T-cell (primary cell): Measurements from ENCODE around the gene GLT1D1. TPM values are rescaled to one million over a fixed set of nuclear protein-coding genes. Genes with fewer than 3 reads are reported as not detected.
"Not testable (repeated sequence)": the region's sequence is repeated elsewhere in the genome, so short reads cannot be mapped to it uniquely, and the experiment has no call there.

Experiments used
- ATAC-seq, 4 experiments: fragments of 200-7000 bp in 3 of 4; fragments of 150-1000 bp in 1 of 4; cut with Tn5 transposase; replicated peaks in 1 of 4; 1 replicate in 3 of 4; 2 replicates in 1 of 4; pipeline ENCODE4 v1.10.0; 2021; ENCODE audit warnings: moderate library complexity in 3 of 4, mild to moderate bottlenecking in 2 of 4, moderate number of reproducible peaks in 1 of 4
- CTCF ChIA-PET, 2 donors: fragments of 300-600 bp; sonication (Branson Sonifier 250); formaldehyde crosslinking; loops; one replicate each; lab custom pipeline; 2022; ENCODE audit warnings: antibody characterized with exemption in 2 of 2; lab: Charles Lee
- POLR2A ChIA-PET, 2 donors: fragments of 300-600 bp; sonication (Branson Sonifier 250); formaldehyde crosslinking; loops; one replicate each; lab custom pipeline; 2022; ENCODE audit warnings: antibody characterized with exemption in 2 of 2; lab: Charles Lee
- DNase-seq, 35 experiments: peaks; one replicate each; pipeline versions ENCODE4 v3.0.0 to v3.0.0-alpha.2; 2013 to 2023
- H3K27ac ChIP-seq: one replicate; pipeline ENCODE4 v1.5.1; 2013; ENCODE audit warnings: low read length
- H3K27me3 ChIP-seq, 2 experiments: replicated peaks in 1 of 2; 1 replicate in 1 of 2; 2 replicates in 1 of 2; pipeline versions ENCODE4 v1.6.1 to v1.7.0; 2013; ENCODE audit warnings: low read length in 1 of 2, mixed read lengths in 1 of 2; ENCODE audit not compliant: control insufficient read depth in 2 of 2, insufficient read depth in 2 of 2; ENCODE audit errors: extremely low read depth in 1 of 2
- H3K36me3 ChIP-seq, 2 donors: 1 replicate in 1 of 2; 2 replicates in 1 of 2; pipeline versions ENCODE4 v1.6.1 to v1.7.0; 2013; ENCODE audit warnings: low read length in 1 of 2; ENCODE audit not compliant: control insufficient read depth in 2 of 2, insufficient read depth in 1 of 2; ENCODE audit errors: extremely low read depth in 1 of 2
- H3K4me1 ChIP-seq, 2 experiments: 1 replicate in 1 of 2; 2 replicates in 1 of 2; pipeline versions ENCODE4 v1.6.1 to v1.7.0; 2013; ENCODE audit warnings: low read length in 2 of 2, mixed read lengths in 1 of 2; ENCODE audit not compliant: insufficient read depth in 2 of 2, control insufficient read depth in 1 of 2; ENCODE audit errors: extremely low read depth in 1 of 2
- H3K4me3 ChIP-seq, 2 donors: 1 replicate in 1 of 2; 2 replicates in 1 of 2; pipeline versions ENCODE4 v1.5.1 to v1.7.0; 2013; ENCODE audit warnings: mild to moderate bottlenecking in 2 of 2, low read length in 1 of 2, moderate library complexity in 1 of 2; ENCODE audit not compliant: control insufficient read depth in 1 of 2; ENCODE audit errors: extremely low read depth in 1 of 2
- H3K9me3 ChIP-seq: 2 replicates; pipeline ENCODE4 v1.7.0; 2013
- H3K27ac Mint-ChIP-seq, 2 donors: one replicate each; pipeline ENCODE4 v1.8.0; 2020 to 2021; ENCODE audit warnings: mild to moderate bottlenecking in 2 of 2, mixed read lengths in 2 of 2
- H3K27me3 Mint-ChIP-seq, 2 donors: one replicate each; pipeline ENCODE4 v1.8.0; 2021 to 2022; ENCODE audit warnings: mixed read lengths in 2 of 2
- H3K36me3 Mint-ChIP-seq: one replicate; pipeline ENCODE4 v1.8.0; 2021; ENCODE audit warnings: mixed read lengths
- H3K4me1 Mint-ChIP-seq, 3 donors: one replicate each; pipeline ENCODE4 v1.8.0; 2020 to 2022; ENCODE audit warnings: mixed read lengths in 3 of 3, mild to moderate bottlenecking in 1 of 3
- H3K4me3 Mint-ChIP-seq, 3 donors: one replicate each; pipeline ENCODE4 v1.8.0; 2020 to 2022; ENCODE audit warnings: mild to moderate bottlenecking in 3 of 3, mixed read lengths in 3 of 3, moderate library complexity in 3 of 3
- H3K9me3 Mint-ChIP-seq, 3 donors: one replicate each; pipeline ENCODE4 v1.8.0; 2020 to 2022; ENCODE audit warnings: mixed read lengths in 3 of 3
- WGBS: methylation state at CpG from one replicate; pipeline ENCODE4 v1.1.5; 2013; ENCODE audit warnings: missing lambda C conversion rate; ENCODE audit not compliant: insufficient coverage; 5-methylcytosine and 5-hydroxymethylcytosine counted together
- total RNA-seq, 35 experiments: library from RNA in 6 of 35; stranded (reverse) in 6 of 35; fragments of 120-200 nt in 1 of 35; gene quantifications; one replicate each; pipeline versions ENCODE4 v1.2.1 to v1.2.4 and lab custom pipeline; 2013 to 2026

GLT1D1 gene
- total RNA-seq (under 1 TPM in 2 of 5 donors, not detected in 3; 0.14 to 0.26 TPM), total RNA-seq (lab: John Stamatoyannopoulos, UW) (0 to 1.9 (median 0.06) reads per million in 29 experiments)
- 0.26 TPM for total RNA-seq (2013)

DNA sequence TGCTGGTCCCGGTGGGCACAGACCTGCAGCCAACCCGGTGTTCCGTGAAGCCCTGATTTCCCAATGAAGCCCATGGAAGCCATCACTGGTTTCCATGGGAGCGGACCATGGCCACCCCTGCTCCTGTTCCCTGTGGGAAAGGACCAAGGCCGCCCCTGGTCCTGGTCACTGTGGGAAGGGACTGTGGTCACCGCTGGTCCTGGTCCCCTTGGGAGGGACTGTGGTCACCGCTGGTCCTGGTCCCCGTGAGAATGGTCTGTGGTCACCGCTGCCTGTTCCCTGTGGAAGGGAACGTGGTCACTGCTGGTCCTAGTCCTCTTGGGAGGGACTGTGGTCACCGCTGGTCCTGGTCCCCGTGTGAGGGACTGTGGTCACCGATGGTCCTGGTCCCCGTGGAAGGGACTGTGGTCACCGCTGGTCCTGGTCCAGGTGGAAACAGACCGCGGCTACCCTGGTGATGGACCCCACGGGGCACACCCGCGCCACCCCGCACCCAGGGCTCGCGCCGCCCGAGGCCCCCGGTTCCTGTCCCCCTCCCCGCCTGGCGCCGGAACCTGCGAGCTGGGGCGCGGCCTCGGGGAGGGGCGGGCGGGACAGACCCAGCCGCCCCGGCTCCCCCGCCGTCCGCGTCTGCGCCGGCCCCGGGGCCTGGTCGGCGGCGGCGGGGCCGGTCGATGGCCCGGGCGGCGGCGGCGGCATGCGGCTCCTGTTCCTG, at the start of gene GLT1D1:
TSS of gene GLT1D1 (plus strand) at position 594 of the 715 bp plus-strand sequence. CDS start at position 698, 104 bp downstream.
- Mint-ChIP-seq H3K4me1 (peaks cover 0 to 3% (median 0%) of the 10 kb centered on the region in 3 donors), H3K27me3 (peaks cover 23 to 32% of the 10 kb centered on the region in 2 donors), H3K4me3 (peak within 1 kb of the TSS in 2 of 3 donors; percentile 24 to 42), H3K27ac (no peak within 1 kb of the TSS), H3K9me3 (no peaks in the 10 kb centered on the region), H3K36me3 (no peaks in the 10 kb centered on the region)
- WGBS: 22% methylated on average over 56 of the region's 56 CpGs
- Histone ChIP-seq H3K9me3 (no peaks in the 10 kb centered on the region), H3K27ac (no peak within 1 kb of the TSS), H3K27me3 (peaks cover 0 to 42% of the 10 kb centered on the region in 2 experiments), H3K4me3 (no peak within 1 kb of the TSS), H3K4me1 (peaks cover 0 to 3% of the 10 kb centered on the region in 2 experiments), H3K36me3 (no peaks in the 10 kb centered on the region)
- ChIA-PET POLR2A (no interaction called here), CTCF (no interaction called here)
- no peak for ATAC-seq
- DNase-seq: no peak

DNA sequence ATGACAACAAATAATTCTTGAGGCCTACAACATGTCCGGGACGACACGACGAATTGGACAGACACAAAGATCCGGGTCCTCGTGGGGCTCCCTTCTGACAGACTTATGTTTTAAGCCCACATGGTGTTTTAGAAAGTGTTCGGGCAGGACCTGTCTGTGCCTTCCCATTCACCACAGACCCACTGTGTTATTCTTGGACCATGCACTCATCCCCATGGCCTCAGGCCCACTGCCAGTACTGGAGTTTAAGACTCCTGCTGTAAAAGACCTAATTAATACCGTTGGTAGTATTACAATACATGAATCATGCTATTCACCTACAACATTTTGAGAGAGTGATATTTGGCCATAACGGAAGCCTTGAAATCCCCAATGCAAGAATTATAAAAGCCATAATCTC, 49.5 kb upstream of the GLT1D1 start:
- no peak for ATAC-seq
- WGBS: 98% methylated on average over 7 of the region's 9 CpGs
- H3K4me1 Mint-ChIP-seq: peaks cover 0 to 11% (median 7%) of the 10 kb centered on the region in 3 donors

DNA sequence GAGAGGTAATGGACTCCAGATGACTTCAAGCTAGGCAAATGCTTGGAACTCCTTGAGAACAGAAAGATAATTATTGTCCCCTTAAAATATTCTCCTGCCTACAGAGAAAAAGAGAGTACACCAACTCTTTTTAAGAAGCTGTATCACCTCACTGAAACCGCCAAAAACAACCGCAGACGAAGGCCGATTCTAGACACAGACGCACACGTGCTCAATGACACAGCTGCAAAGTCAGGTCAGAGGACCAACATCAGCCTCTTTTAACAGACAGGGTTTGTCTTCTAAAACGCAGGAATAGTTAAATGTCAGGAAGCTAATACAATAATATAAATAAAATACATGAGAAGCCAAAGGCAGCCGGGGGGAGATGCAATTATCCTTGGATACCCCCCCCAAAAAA, 48.5 kb upstream of the GLT1D1 start:
- ATAC-seq: no peak
- WGBS: 100% methylated on average over 2 of the region's 8 CpGs
- Mint-ChIP-seq H3K9me3 (peaks cover 0 to 7% (median 0%) of the 10 kb centered on the region in 3 donors), H3K4me3 (no peak overlapping the region), H3K27ac (no peak overlapping the region), H3K27me3 (no peaks in the 10 kb centered on the region), H3K4me1 (peaks cover 5 to 11% (median 10%) of the 10 kb centered on the region in 3 donors), H3K36me3 (peaks cover 68% of the 10 kb centered on the region)
- H3K4me1 ChIP-seq: peaks cover 0 to 3% of the 10 kb centered on the region in 2 experiments
- H3K9me3 ChIP-seq: no peaks in the 10 kb centered on the region
- H3K27ac ChIP-seq: no peak overlapping the region
- H3K4me3 ChIP-seq: no peak overlapping the region
- peaks cover 4 to 43% of the 10 kb centered on the region in 2 donors for H3K36me3 ChIP-seq
- CTCF ChIA-PET: no interaction called here
- DNase-seq: no peak
- POLR2A ChIA-PET: no interaction called here
- no peaks in the 10 kb centered on the region for H3K27me3 ChIP-seq

More for the DNA sequence above, 49.5 kb upstream of the GLT1D1 start:
- peaks cover 72% of the 10 kb centered on the region for H3K36me3 Mint-ChIP-seq
- Histone ChIP-seq H3K27ac (no peak overlapping the region), H3K4me1 (peaks cover 0 to 3% of the 10 kb centered on the region in 2 experiments), H3K27me3 (no peaks in the 10 kb centered on the region), H3K4me3 (no peak overlapping the region), H3K9me3 (no peaks in the 10 kb centered on the region), H3K36me3 (peaks cover 2 to 49% of the 10 kb centered on the region in 2 donors)
- no peak for DNase-seq
- POLR2A ChIA-PET: no interaction called here
- H3K27me3 Mint-ChIP-seq: no peaks in the 10 kb centered on the region
- CTCF ChIA-PET: no interaction called here
- no peak overlapping the region for H3K27ac Mint-ChIP-seq
- H3K9me3 Mint-ChIP-seq: peaks cover 0 to 7% (median 0%) of the 10 kb centered on the region in 3 donors
- H3K4me3 Mint-ChIP-seq: no peak overlapping the region

DNA sequence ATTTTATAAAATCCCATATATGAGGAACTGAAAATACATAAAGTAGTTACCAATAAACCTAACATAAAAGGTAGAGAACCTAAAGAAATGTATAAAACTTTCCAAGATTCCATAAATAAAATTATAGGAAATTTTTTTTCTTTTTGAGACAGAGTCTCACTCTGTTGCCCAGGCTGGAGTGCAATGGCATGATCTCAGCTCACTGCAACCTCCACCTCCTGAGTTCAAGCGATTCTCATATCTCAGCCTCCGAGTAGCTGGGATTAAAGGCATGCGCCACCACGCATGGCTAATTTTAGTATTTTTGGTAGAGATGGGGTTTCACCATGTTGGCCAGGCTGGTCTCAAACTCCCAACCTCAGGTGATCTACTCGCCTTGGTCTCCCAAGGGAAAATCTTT, 47.9 kb upstream of the GLT1D1 start:
- H3K9me3 Mint-ChIP-seq, DNase-seq, H3K4me3 Mint-ChIP-seq, CTCF ChIA-PET, H3K4me1 ChIP-seq, ATAC-seq, H3K9me3 ChIP-seq, H3K4me3 ChIP-seq, H3K27ac Mint-ChIP-seq, H3K27ac ChIP-seq, H3K27me3 ChIP-seq, H3K27me3 Mint-ChIP-seq: not testable (repeated sequence)
- Mint-ChIP-seq H3K36me3 (peaks cover 67% of the 10 kb centered on the region), H3K4me1 (peaks cover 11 to 16% (median 15%) of the 10 kb centered on the region in 3 donors)
- POLR2A ChIA-PET: interaction anchor here in 1 of 2 donors (0.7 kb wide), 1 partner anchor 1201 kb away, joined by 6 read pairs; no protein-coding TSS in a partner anchor
- H3K36me3 ChIP-seq: peaks cover 4 to 36% of the 10 kb centered on the region in 2 donors
- no CpG with 5 or more reads among the region's 5 CpGs for WGBS

DNA sequence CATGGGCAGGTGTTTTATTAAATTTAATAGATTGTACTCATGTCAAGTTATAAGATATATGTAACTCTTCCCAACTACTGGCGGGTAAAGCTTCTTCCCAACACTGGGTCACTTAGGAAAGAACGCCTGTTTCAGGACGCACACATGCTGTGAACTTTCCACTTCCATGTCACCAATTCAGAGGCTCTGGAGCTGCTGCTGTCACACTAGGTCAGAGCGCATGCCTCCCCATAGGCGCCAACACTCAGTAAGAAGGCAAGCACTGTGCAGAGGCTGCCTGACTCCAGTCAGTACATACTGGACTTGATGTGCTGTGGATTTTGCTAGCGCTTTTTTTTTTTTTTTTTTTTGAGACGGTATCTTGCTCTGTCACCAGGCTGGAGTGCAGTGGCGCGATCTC, 46.7 kb upstream of the GLT1D1 start:
- 80% methylated on average over 4 of the region's 9 CpGs for WGBS
- POLR2A ChIA-PET: no interaction called here
- CTCF ChIA-PET: interaction anchor here in 1 of 2 donors (0.6 kb wide), 1 partner anchor 53 kb away, joined by 6 read pairs; no protein-coding TSS in a partner anchor
- Mint-ChIP-seq H3K27me3 (no peaks in the 10 kb centered on the region), H3K27ac (no peak overlapping the region), H3K4me1 (peaks cover 23 to 27% (median 27%) of the 10 kb centered on the region in 3 donors), H3K9me3 (peaks cover 0 to 7% (median 0%) of the 10 kb centered on the region in 3 donors), H3K4me3 (no peak overlapping the region), H3K36me3 (peaks cover 58% of the 10 kb centered on the region)
- Histone ChIP-seq H3K36me3 (peaks cover 4 to 25% of the 10 kb centered on the region in 2 donors), H3K27me3 (no peaks in the 10 kb centered on the region), H3K27ac (no peak overlapping the region), H3K4me3 (no peak overlapping the region), H3K4me1 (peaks cover 0 to 15% of the 10 kb centered on the region in 2 experiments), H3K9me3 (no peaks in the 10 kb centered on the region)
- DNase-seq: no peak
- ATAC-seq: no peak

DNA sequence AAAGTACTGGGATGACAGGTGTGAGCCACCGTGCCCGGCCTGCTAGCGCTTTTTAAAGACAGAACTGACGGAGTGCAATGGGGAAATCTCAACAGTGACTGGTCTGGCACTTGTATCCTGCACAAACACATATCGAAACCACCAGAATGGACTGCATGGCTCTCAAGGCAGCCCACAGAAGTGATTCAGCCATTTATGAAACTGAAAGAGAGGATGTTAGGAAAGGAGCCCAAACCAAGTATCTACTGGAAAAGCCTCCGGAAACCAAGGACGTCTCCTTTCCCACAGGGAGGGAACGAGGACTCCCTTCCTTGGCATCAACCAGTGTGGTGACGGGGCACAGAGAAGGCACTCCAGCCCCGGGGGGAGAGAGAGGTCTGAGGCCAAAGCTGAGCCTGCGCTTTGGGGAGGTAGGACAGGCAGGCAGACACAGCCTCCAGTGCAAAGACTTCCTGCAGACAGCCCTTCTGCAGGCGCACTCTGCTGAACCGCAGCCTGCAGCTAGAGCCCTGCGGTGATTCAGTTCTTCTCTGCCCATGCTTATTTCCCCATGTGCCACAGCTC, 46.0 kb upstream of the GLT1D1 start:
- no peak overlapping the region for H3K27ac ChIP-seq
- CTCF ChIA-PET: no interaction called here
- WGBS: 92% methylated on average over 5 of the region's 14 CpGs

More for the DNA sequence above, 46.0 kb upstream of the GLT1D1 start:
- Histone ChIP-seq H3K4me1 (peaks cover 0 to 18% of the 10 kb centered on the region in 2 experiments), H3K4me3 (no peak overlapping the region), H3K27me3 (no peaks in the 10 kb centered on the region), H3K9me3 (no peaks in the 10 kb centered on the region), H3K36me3 (peaks cover 4 to 25% of the 10 kb centered on the region in 2 donors)
- Mint-ChIP-seq H3K4me3 (no peak overlapping the region), H3K9me3 (peaks cover 0 to 7% (median 0%) of the 10 kb centered on the region in 3 donors), H3K4me1 (peaks cover 29 to 34% (median 30%) of the 10 kb centered on the region in 3 donors), H3K36me3 (peaks cover 62% of the 10 kb centered on the region), H3K27ac (no peak overlapping the region), H3K27me3 (no peaks in the 10 kb centered on the region)
- POLR2A ChIA-PET: interaction anchor here in 1 of 2 donors (0.6 kb wide), 1 partner anchor 15 kb away, joined by 3 read pairs; no protein-coding TSS in a partner anchor
- ATAC-seq (no peak), DNase-seq (no peak)
